Calu3 (cell line): ENCODE measurements around the gene MRFAP1L1. TPM values are rescaled to one million over a fixed set of nuclear protein-coding genes. Genes with fewer than 3 reads are reported as not detected.

Experiments
- BruUV-seq: library from RNA; stranded (reverse); fragments of 400-500 nt; replicated peaks from 2 replicates; lab custom pipeline; 2021; lab: Mats Ljungman, UMichigan
- CTCF ChIA-PET: fragments of 300-600 bp; sonication (Branson Sonifier 250); formaldehyde crosslinking; loops from one replicate; lab custom pipeline; 2022; ENCODE audit warnings: antibody characterized with exemption; lab: Charles Lee
- DNase-seq: peaks from one replicate; pipeline ENCODE4 v3.0.0; 2022
- H3K27ac Mint-ChIP-seq: one replicate; pipeline ENCODE4 v1.8.0; 2022; ENCODE audit warnings: mixed read lengths; ENCODE audit not compliant: unreplicated experiment
- H3K27me3 Mint-ChIP-seq: one replicate; pipeline ENCODE4 v1.8.0; 2022; ENCODE audit warnings: mixed read lengths; ENCODE audit not compliant: unreplicated experiment
- H3K36me3 Mint-ChIP-seq: one replicate; pipeline ENCODE4 v1.8.0; 2022; ENCODE audit warnings: mild to moderate bottlenecking, moderate library complexity, mixed read lengths; ENCODE audit not compliant: insufficient read depth, unreplicated experiment
- H3K4me1 Mint-ChIP-seq: one replicate; pipeline ENCODE4 v1.8.0; 2022; ENCODE audit warnings: mild to moderate bottlenecking, low read depth, mixed read lengths; ENCODE audit not compliant: unreplicated experiment
- H3K4me3 Mint-ChIP-seq: one replicate; pipeline ENCODE4 v1.8.0; 2022; ENCODE audit warnings: mild to moderate bottlenecking, low read depth, moderate library complexity, mixed read lengths; ENCODE audit not compliant: unreplicated experiment
- H3K9me3 Mint-ChIP-seq: one replicate; pipeline ENCODE4 v1.8.0; 2022; ENCODE audit warnings: low read depth, mixed read lengths; ENCODE audit not compliant: unreplicated experiment
- intact Hi-C: fragments of 100-400 bp; cut with micrococcal nuclease; formaldehyde crosslinking; loops from one replicate; pipeline ENCODE4 v1.10.0; 2022; ENCODE audit not compliant: unreplicated experiment
- total RNA-seq: library from RNA; stranded (reverse); gene quantifications from 2 replicates; pipeline ENCODE4 v1.2.3, GENCODE V29; 2022
- TF ChIP-seq, protein P1 (sequence below): fragments of 200-600 bp; IDR thresholded peaks from one replicate; pipeline ENCODE4 v1.8.0; 2022; ENCODE audit warnings: antibody characterized with exemption; ENCODE audit not compliant: unreplicated experiment

Gene MRFAP1L1
- total RNA-seq, 1 experiment from 2014 or later = 31.7 TPM

DNA sequence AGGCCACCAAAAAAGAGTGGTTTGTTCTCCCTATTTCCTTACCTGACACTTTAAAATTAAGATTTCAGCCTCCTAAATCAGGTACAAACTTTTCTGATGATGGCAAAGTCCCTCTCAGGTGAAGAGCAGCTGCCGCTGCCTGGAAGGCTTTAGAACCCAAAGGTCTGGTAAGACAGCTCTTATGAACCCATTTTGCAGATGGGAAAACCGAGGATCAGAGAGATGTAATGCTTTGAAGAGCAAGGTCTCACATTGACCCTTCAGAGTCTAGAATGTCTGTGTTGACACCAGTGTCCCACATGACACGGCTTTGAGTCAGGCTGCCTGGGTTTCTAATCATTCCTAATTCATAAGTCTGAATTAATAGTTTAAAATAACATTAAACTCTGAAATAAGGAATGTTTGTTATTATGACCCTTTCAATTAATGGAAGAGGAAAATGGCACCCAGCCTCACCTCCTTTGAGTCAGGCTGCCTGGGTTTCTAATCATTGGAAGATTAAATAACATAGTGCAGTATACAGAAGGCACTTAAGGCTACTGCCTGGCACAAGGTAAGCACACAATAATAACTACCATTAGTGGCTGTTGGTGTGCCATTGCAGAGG, 44.9 kb upstream of the MRFAP1L1 start:
- DNase-seq = no peak
- CTCF ChIA-PET = no interaction called here
- intact Hi-C loops = no loop called here
- no peaks in the 10 kb centered on the region for H3K27me3 Mint-ChIP-seq
- H3K36me3 Mint-ChIP-seq = peaks cover 4% of the 10 kb centered on the region
- H3K9me3 Mint-ChIP-seq = no peaks in the 10 kb centered on the region
- H3K4me3 Mint-ChIP-seq = no peak overlapping the region
- BruUV-seq = no TSS peak
- TF ChIP-seq, protein P1, sequence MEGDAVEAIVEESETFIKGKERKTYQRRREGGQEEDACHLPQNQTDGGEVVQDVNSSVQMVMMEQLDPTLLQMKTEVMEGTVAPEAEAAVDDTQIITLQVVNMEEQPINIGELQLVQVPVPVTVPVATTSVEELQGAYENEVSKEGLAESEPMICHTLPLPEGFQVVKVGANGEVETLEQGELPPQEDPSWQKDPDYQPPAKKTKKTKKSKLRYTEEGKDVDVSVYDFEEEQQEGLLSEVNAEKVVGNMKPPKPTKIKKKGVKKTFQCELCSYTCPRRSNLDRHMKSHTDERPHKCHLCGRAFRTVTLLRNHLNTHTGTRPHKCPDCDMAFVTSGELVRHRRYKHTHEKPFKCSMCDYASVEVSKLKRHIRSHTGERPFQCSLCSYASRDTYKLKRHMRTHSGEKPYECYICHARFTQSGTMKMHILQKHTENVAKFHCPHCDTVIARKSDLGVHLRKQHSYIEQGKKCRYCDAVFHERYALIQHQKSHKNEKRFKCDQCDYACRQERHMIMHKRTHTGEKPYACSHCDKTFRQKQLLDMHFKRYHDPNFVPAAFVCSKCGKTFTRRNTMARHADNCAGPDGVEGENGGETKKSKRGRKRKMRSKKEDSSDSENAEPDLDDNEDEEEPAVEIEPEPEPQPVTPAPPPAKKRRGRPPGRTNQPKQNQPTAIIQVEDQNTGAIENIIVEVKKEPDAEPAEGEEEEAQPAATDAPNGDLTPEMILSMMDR = no peak
- peaks cover 19% of the 10 kb centered on the region for H3K4me1 Mint-ChIP-seq
- H3K27ac Mint-ChIP-seq = no peak overlapping the region

- Mint-ChIP-seq H3K9me3 (no peaks in the 10 kb centered on the region), H3K27me3 (no peaks in the 10 kb centered on the region), H3K4me3 (no peak overlapping the region), H3K27ac (no peak overlapping the region), H3K4me1 (peaks cover 24% of the 10 kb centered on the region), H3K36me3 (peaks cover 4% of the 10 kb centered on the region)
- no peak for DNase-seq
- CTCF ChIA-PET = no interaction called here
- TF ChIP-seq, protein P1 = no peak
- intact Hi-C loops = loop anchor here (2.0 kb wide), 1 partner anchor 27 kb away; no protein-coding TSS in a partner anchor
- BruUV-seq = no TSS peak
Observed at GRCh38 chr4:6753891-6754290, 44.2 kb upstream of the MRFAP1L1 start.

DNA sequence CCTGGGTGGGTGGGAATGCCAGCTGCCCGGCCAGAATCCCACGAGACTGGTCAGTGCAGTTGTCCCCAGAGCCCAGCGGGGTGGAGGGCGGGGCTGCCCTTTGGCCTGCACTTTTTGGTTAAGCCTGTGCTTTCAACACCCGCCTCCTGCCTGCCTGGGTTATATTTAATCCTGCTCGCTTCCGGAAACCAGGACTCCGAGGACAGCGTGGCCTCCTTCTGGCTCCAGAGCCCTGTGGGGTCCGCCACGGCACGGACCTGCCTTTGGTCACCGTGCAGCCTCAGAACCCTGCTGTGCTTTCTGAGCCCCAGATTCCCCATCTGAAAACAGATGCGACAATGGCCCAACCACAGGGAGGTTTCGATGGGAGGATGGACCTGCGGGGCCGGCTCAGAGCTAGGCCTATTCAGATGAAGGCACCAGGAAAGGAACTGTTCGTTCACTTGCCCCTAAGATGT, 43.5 kb upstream of the MRFAP1L1 start:
- CTCF ChIA-PET = interaction anchor here (0.5 kb wide), 1 partner anchor 13 kb away, joined by 3 read pairs; no protein-coding TSS in a partner anchor

DNA sequence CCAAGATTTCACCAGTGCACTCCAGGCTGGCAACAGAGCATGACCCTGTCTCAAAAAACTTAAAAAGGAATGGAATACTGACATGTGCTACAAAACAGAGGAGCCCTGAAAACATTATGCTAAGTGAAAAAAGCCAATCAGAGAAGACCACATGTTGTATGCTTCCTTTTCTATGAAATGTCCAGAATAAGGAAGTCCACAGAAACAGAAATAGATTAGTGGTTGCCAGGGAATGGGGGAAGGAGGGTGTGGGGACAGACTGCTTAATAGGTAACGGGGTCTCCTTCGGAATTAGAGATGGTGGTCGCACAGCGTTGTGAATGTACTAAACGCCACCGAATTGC, 42.8 kb upstream of the MRFAP1L1 start:
- TF ChIP-seq, protein P1 = no peak
- Mint-ChIP-seq H3K27me3 (no peaks in the 10 kb centered on the region), H3K36me3 (peaks cover 4% of the 10 kb centered on the region), H3K27ac (no peak overlapping the region), H3K4me3 (no peak overlapping the region), H3K9me3 (no peaks in the 10 kb centered on the region), H3K4me1 (peaks cover 28% of the 10 kb centered on the region)
- CTCF ChIA-PET = no interaction called here
- BruUV-seq = no TSS peak
- no peak for DNase-seq
- intact Hi-C loops = loop anchor here (2.0 kb wide), 1 partner anchor 28 kb away; no protein-coding TSS in a partner anchor

More for the DNA sequence above, 43.5 kb upstream of the MRFAP1L1 start:
- Mint-ChIP-seq H3K9me3 (no peaks in the 10 kb centered on the region), H3K36me3 (peaks cover 4% of the 10 kb centered on the region), H3K27ac (no peak overlapping the region), H3K27me3 (no peaks in the 10 kb centered on the region), H3K4me1 (peaks cover 24% of the 10 kb centered on the region), H3K4me3 (no peak overlapping the region)
- BruUV-seq = no TSS peak
- intact Hi-C loops = loop anchor here (2.0 kb wide), 1 partner anchor 28 kb away; no protein-coding TSS in a partner anchor
- peak; percentile 43 for DNase-seq
- TF ChIP-seq, protein P1 = no peak
